Measurements from ENCODE around the gene CTNS.

DNA sequence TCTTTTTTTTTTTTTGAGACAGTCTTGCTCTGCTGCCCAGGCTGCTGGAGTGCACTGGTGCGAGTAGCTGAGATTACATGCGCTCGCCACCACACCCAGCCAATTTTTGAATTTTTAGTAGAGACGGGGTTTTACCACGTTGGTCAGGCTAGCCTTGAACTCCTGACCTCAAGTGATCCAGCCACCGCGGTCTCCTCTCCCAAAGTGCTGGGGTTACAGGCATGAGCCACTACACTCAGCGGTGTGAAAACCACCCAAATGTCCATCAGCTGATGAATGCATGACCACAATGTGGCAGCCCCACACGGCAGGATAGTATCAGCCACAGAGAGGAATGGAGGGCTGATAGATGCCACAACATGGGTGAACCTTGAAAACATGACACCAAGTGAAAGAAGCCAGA lies 57.3 kb downstream of the CTNS start:
- TF ChIP-seq, protein P1, sequence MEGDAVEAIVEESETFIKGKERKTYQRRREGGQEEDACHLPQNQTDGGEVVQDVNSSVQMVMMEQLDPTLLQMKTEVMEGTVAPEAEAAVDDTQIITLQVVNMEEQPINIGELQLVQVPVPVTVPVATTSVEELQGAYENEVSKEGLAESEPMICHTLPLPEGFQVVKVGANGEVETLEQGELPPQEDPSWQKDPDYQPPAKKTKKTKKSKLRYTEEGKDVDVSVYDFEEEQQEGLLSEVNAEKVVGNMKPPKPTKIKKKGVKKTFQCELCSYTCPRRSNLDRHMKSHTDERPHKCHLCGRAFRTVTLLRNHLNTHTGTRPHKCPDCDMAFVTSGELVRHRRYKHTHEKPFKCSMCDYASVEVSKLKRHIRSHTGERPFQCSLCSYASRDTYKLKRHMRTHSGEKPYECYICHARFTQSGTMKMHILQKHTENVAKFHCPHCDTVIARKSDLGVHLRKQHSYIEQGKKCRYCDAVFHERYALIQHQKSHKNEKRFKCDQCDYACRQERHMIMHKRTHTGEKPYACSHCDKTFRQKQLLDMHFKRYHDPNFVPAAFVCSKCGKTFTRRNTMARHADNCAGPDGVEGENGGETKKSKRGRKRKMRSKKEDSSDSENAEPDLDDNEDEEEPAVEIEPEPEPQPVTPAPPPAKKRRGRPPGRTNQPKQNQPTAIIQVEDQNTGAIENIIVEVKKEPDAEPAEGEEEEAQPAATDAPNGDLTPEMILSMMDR (IDR thresholded peaks at IDR 0.05; ENCODE audit: poor library complexity) = no peak
- TF ChIP-seq EZH2 (IDR thresholded peaks at IDR 0.05; ENCODE audit: borderline replicate concordance) = no peak
- no peak for TF ChIP-seq EZH2phosphoT487 (IDR thresholded peaks at IDR 0.05; ENCODE audit: low read depth, severe bottlenecking, unreplicated experiment)
